Testis (tissue), 3 donors: ENCODE measurements around the gene BSPRY. TPM values are rescaled to one million over a fixed set of nuclear protein-coding genes. Genes with fewer than 3 reads are reported as not detected.

Source experiments
- DNase-seq: peaks from one replicate; pipeline ENCODE4 v3.0.0-alpha.2; 2019
- H3K27ac ChIP-seq, 2 donors: fragments of 200-600 bp; sonication (generic); one replicate each; pipeline ENCODE4 v1.5.1; 2019
- H3K27me3 ChIP-seq: fragments of 200-600 bp; sonication (generic); one replicate; pipeline ENCODE4 v1.5.1; 2019
- H3K36me3 ChIP-seq: fragments of 200-600 bp; sonication (generic); one replicate; pipeline ENCODE4 v1.5.1; 2017; ENCODE audit warnings: low read depth; ENCODE audit errors: missing control alignments
- H3K4me1 ChIP-seq: fragments of 200-600 bp; sonication (generic); one replicate; pipeline ENCODE4 v1.5.1; 2019
- H3K4me3 ChIP-seq, 2 donors: fragments of 200-600 bp; sonication (generic); one replicate each; pipeline ENCODE4 v1.5.1; 2017 to 2019
- H3K9me3 ChIP-seq: fragments of 200-600 bp; sonication (generic); one replicate; pipeline ENCODE4 v1.5.1; 2017
- POLR2A ChIP-seq: fragments of 450-650 bp; IDR thresholded peaks from one replicate; pipeline ENCODE4 v1.6.1; 2017; ENCODE audit warnings: antibody characterized with exemption, mild to moderate bottlenecking, moderate library complexity
- WGBS, 2 donors: methylation state at CpG; one replicate each; pipeline ENCODE4 v1.1.5; 2018; 5-methylcytosine and 5-hydroxymethylcytosine counted together
- intact Hi-C: fragments of 100-400 bp; cut with DNase I; formaldehyde crosslinking; loops from one replicate; pipeline ENCODE4 v1.15.1; 2023; ENCODE audit warnings: low total_unique reads
- polyA plus RNA-seq: library from polyadenylated mRNA; stranded (reverse); fragments of 350-450 nt; fragmentation: Illumina TruSeq; extraction: RNeasy Lipid Tissue Mini Kit (QIAGEN cat#74804); gene quantifications from one replicate; pipeline ENCODE4 v1.2.3, GENCODE V29; 2014; ENCODE audit warnings: low read depth, low replicate concordance; ENCODE audit not compliant: insufficient read depth
- total RNA-seq, 2 donors: library from RNA; depleted of rRNA; stranded (reverse); fragments of >200 nt; gene quantifications; one replicate each; pipeline ENCODE4 v1.2.3, GENCODE V29; 2016
- TF ChIP-seq, protein P1 (sequence below), 3 experiments: fragments of 450-650 bp in 2 of 3; fragments of 200-600 bp in 1 of 3; sonication (generic) in 1 of 3; IDR thresholded peaks; one replicate each; pipeline ENCODE4 v1.5.1; 2016 to 2019; ENCODE audit warnings: antibody characterized with exemption in 3 of 3, mild to moderate bottlenecking in 2 of 3, moderate library complexity in 1 of 3

Gene BSPRY
- total and polyA plus RNA-seq, 3 donors from 2014 or later: 4.5 to 14.2 (median 8.8) TPM

DNA sequence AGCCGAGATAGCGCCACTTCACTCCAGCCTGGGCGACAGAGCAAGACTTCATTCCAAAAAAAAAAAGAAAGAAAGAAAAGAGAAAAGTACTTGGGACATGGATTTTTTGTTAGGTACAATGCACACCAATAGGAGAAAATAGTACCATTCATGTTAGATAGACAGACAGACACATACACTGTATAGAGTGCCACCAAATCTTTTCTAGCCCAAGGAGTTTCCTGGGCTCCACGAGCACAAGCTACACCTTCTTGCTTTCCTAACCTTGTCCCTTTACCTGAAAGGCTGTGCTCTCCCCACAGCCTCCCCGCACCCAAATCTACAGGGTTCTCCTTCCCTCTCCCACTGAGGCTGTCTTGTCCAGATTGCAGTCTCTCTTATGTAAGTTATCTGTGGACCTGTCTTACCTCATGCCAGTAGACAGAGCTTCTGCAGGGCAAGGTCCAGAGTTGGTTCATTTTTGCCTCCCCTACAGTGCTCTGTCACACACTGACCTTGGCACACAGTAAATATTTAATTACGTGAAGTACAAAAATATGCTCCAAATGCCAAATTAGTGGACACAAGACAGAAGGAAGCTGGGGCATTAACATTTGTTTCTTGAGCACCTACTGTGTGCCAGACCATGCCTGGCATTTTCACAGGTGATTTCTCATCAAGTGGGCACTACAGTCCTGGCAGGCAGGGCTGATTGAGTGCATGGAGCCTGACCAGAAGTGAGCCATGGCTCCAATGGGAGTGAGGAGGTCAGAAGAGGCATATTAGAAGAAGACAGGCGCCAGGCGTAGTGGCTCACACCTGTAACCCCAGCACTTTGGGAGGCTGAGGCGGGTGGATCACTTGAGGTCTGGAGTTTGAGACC is 45.9 kb downstream of the BSPRY start:
- no peaks in the 10 kb centered on the region for H3K27me3 ChIP-seq
- intact Hi-C loops: no loop called here
- 90 to 94% methylated on average over 9 of the region's 9 CpGs for WGBS, 2 donors
- no peaks in the 10 kb centered on the region for H3K36me3 ChIP-seq
- TF ChIP-seq POLR2A: no peak
- TF ChIP-seq, protein P1, sequence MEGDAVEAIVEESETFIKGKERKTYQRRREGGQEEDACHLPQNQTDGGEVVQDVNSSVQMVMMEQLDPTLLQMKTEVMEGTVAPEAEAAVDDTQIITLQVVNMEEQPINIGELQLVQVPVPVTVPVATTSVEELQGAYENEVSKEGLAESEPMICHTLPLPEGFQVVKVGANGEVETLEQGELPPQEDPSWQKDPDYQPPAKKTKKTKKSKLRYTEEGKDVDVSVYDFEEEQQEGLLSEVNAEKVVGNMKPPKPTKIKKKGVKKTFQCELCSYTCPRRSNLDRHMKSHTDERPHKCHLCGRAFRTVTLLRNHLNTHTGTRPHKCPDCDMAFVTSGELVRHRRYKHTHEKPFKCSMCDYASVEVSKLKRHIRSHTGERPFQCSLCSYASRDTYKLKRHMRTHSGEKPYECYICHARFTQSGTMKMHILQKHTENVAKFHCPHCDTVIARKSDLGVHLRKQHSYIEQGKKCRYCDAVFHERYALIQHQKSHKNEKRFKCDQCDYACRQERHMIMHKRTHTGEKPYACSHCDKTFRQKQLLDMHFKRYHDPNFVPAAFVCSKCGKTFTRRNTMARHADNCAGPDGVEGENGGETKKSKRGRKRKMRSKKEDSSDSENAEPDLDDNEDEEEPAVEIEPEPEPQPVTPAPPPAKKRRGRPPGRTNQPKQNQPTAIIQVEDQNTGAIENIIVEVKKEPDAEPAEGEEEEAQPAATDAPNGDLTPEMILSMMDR (IDR thresholded peaks at IDR 0.05): no peak
- H3K4me3 ChIP-seq: no peak overlapping the region
- DNase-seq: no peak
- peaks cover 11% of the 10 kb centered on the region for H3K4me1 ChIP-seq
- no peak overlapping the region for H3K27ac ChIP-seq
- H3K9me3 ChIP-seq: no peaks in the 10 kb centered on the region

GRCh38 chr9:113397203-113397631 is 47.9 kb downstream of the BSPRY start:
- H3K36me3 ChIP-seq: no peaks in the 10 kb centered on the region
- intact Hi-C loops: no loop called here
- no peak overlapping the region for H3K27ac ChIP-seq
- H3K4me1 ChIP-seq: peaks cover 16% of the 10 kb centered on the region
- TF ChIP-seq POLR2A: no peak
- TF ChIP-seq, protein P1 (IDR thresholded peaks at IDR 0.05): no peak
- H3K9me3 ChIP-seq: no peaks in the 10 kb centered on the region
- H3K4me3 ChIP-seq: no peak overlapping the region
- H3K27me3 ChIP-seq: no peaks in the 10 kb centered on the region
- 60 to 66% methylated on average over 3 of the region's 3 CpGs for WGBS, 2 donors
- DNase-seq: no peak

DNA sequence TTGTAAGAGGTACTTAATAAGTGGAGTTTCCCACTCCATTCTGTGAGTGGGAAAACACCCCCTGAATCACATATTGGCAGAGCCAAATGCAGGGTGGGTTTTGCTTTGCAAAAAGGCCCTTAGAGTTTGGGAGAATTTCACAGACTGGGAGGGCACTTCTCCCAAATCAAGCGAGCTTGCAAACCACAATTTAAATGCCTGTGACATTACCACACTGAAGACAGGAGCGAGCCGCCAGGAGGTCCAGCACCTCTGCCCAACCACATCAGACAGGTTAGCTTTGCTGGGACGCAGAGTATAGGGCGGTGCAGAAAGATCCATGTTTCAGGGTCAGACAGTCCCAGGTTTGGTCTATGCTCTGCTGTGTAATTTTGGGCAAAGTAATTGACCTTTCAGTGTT is 49.5 kb downstream of the BSPRY start:
- intact Hi-C loops: no loop called here
- WGBS, 2 donors: 84 to 92% methylated on average over 5 of the region's 5 CpGs
- Histone ChIP-seq H3K4me3 (no peak overlapping the region), H3K4me1 (peaks cover 16% of the 10 kb centered on the region), H3K27ac (no peak overlapping the region), H3K36me3 (no peaks in the 10 kb centered on the region), H3K9me3 (no peaks in the 10 kb centered on the region), H3K27me3 (no peaks in the 10 kb centered on the region)
- DNase-seq: no peak
- no peak for TF ChIP-seq POLR2A
- TF ChIP-seq, protein P1 (IDR thresholded peaks at IDR 0.05): no peak

- intact Hi-C loops: no loop called here
- WGBS, 2 donors: 76 to 82% methylated on average over 3 of the region's 3 CpGs
- Histone ChIP-seq H3K4me1 (peaks cover 16% of the 10 kb centered on the region), H3K4me3 (no peak overlapping the region), H3K36me3 (no peaks in the 10 kb centered on the region), H3K27ac (no peak overlapping the region), H3K27me3 (no peaks in the 10 kb centered on the region), H3K9me3 (no peaks in the 10 kb centered on the region)
- TF ChIP-seq, protein P1 (IDR thresholded peaks at IDR 0.05): no peak
- no peak for TF ChIP-seq POLR2A
- no peak for DNase-seq
Measured at GRCh38 chr9:113399646-113400200, 50.4 kb downstream of the BSPRY start.
